Panc1 (cell line): Measurements from ENCODE around the gene MTCH1. TPM values are rescaled to one million over a fixed set of nuclear protein-coding genes. Genes with fewer than 3 reads are reported as not detected.
A peak's percentile ranks its signal among the peaks of the same experiment; 100 is the strongest.

Experiments
- ATAC-seq: fragments of 200-7000 bp; cut with Tn5 transposase; 2 replicates; pipeline ENCODE4 v1.9.1; 2020; ENCODE audit warnings: mild to moderate bottlenecking, moderate library complexity
- BruUV-seq: library from RNA; stranded (reverse); fragments of 400-500 nt; replicated peaks from 2 replicates; lab custom pipeline; 2021; lab: Mats Ljungman, UMichigan
- CTCF ChIA-PET: fragments of 300-600 bp; sonication (Branson Sonifier 250); formaldehyde crosslinking; loops from one replicate; lab custom pipeline; 2022; ENCODE audit warnings: antibody characterized with exemption; lab: Charles Lee
- POLR2A ChIA-PET: fragments of 300-600 bp; sonication (Branson Sonifier 250); formaldehyde crosslinking; loops from one replicate; lab custom pipeline; 2022; ENCODE audit warnings: antibody characterized with exemption; lab: Charles Lee
- DNase-seq: peaks from one replicate; pipeline ENCODE4 v3.0.0-alpha.2; 2010; ENCODE audit warnings: low read depth, low spot score
- H3K27ac ChIP-seq: 2 replicates; pipeline ENCODE4 v1.5.1; 2011; ENCODE audit warnings: mild to moderate bottlenecking, low read length, inconsistent platforms
- H3K27me3 ChIP-seq: fragments of 200-500 bp; sonication (Bioruptor generic); 2 replicates; pipeline ENCODE4 v1.6.0; 2014; ENCODE audit warnings: low read length, inconsistent platforms; ENCODE audit not compliant: control insufficient read depth, insufficient read depth
- H3K36me3 ChIP-seq: fragments of 200-500 bp; sonication (Bioruptor generic); 2 replicates; pipeline ENCODE4 v1.5.1; 2014; ENCODE audit warnings: inconsistent platforms, mild to moderate bottlenecking, low read length, moderate library complexity; ENCODE audit not compliant: control insufficient read depth, insufficient read depth
- H3K4me1 ChIP-seq: 2 replicates; pipeline ENCODE4 v1.5.1; 2011; ENCODE audit warnings: inconsistent platforms, mild to moderate bottlenecking, low read length, moderate library complexity; ENCODE audit not compliant: control insufficient read depth, insufficient read depth
- H3K4me3 ChIP-seq, 2 experiments: 2 replicates each; pipeline ENCODE4 v1.5.1; 2011 to 2012; ENCODE audit warnings: low read depth in 2 of 2, low read length in 2 of 2, mild to moderate bottlenecking in 2 of 2, inconsistent platforms in 1 of 2, moderate library complexity in 1 of 2
- H3K9me3 ChIP-seq: fragments of 200-500 bp; sonication (Bioruptor generic); 2 replicates; pipeline ENCODE4 v1.5.1; 2014; ENCODE audit warnings: low read depth, mild to moderate bottlenecking, inconsistent platforms, low read length, moderate library complexity; ENCODE audit not compliant: control insufficient read depth, insufficient read depth
- CTCF ChIP-seq: fragments of 450-650 bp; IDR thresholded peaks from 2 replicates; pipeline ENCODE4 v1.5.1; 2017; ENCODE audit warnings: mild to moderate bottlenecking
- POLR2AphosphoS5 ChIP-seq: IDR thresholded peaks from 2 replicates; pipeline ENCODE4 v1.6.1; 2012; ENCODE audit warnings: mild to moderate bottlenecking, low read depth, low read length, moderate library complexity
- REST ChIP-seq, 2 experiments: IDR thresholded peaks; 2 replicates each; pipeline ENCODE4 v1.6.1; 2011 to 2012; ENCODE audit warnings: low read depth in 2 of 2, control low read depth in 1 of 2, low read length in 1 of 2, mild to moderate bottlenecking in 1 of 2, moderate library complexity in 1 of 2; ENCODE audit not compliant: insufficient read depth in 1 of 2
- SIN3A ChIP-seq: IDR thresholded peaks from 2 replicates; pipeline ENCODE4 v1.6.1; 2012; ENCODE audit warnings: low read depth, mild to moderate bottlenecking, low read length, moderate library complexity, borderline replicate concordance; ENCODE audit not compliant: insufficient read depth
- TCF7L2 ChIP-seq: IDR thresholded peaks from 2 replicates; pipeline ENCODE4 v1.6.1; 2011; ENCODE audit warnings: mild to moderate bottlenecking, low read depth, low read length, inconsistent platforms
- in situ Hi-C: cut with HindIII; loops from 2 replicates; pipeline ENCODE4 v1.10.0; 2016; ENCODE audit warnings: low sequenced_read_pairs, low pct_unique_long_range_greater_than_20kb
- intact Hi-C: fragments of 100-400 bp; cut with micrococcal nuclease; formaldehyde crosslinking; loops from one replicate; pipeline ENCODE4 v1.10.0; 2022; ENCODE audit not compliant: unreplicated experiment
- total RNA-seq: library from RNA; stranded (reverse); gene quantifications from one replicate; pipeline ENCODE4 v1.2.1, GENCODE V29; 2021; ENCODE audit not compliant: unreplicated experiment

MTCH1 gene
- total RNA-seq, 1 experiment from 2014 or later = 223 TPM

- Histone ChIP-seq H3K36me3 (peaks cover 7% of the 10 kb centered on the region; the same call in 1 of the 2 replicates), H3K27me3 (no peaks in the 10 kb centered on the region), H3K4me3 (no peak overlapping the region), H3K27ac (no peak overlapping the region), H3K4me1 (peaks cover 27% of the 10 kb centered on the region), H3K9me3 (no peaks in the 10 kb centered on the region)
- in situ Hi-C loops (no loop called here), intact Hi-C loops (loop anchor here (10.0 kb wide), 1 partner anchor 99 kb away; the partner anchor contains the start of gene C6orf89)
- ATAC-seq = no peak
- CTCF ChIA-PET = no interaction called here
- no peak for DNase-seq
- TF ChIP-seq TCF7L2 = no peak
- no peak for TF ChIP-seq SIN3A
- POLR2A ChIA-PET = interaction anchor here (0.6 kb wide), 1 partner anchor 35 kb away, joined by 3 read pairs; no protein-coding TSS in a partner anchor
- no TSS peak for BruUV-seq
Observed at GRCh38 chr6:36983538-36983937, 2.5 kb downstream of the MTCH1 start.

- Histone ChIP-seq H3K27me3 (no peaks in the 10 kb centered on the region), H3K9me3 (no peaks in the 10 kb centered on the region), H3K36me3 (peaks cover 13% of the 10 kb centered on the region; the same call in 1 of the 2 replicates), H3K27ac (no peak overlapping the region), H3K4me3 (no peak overlapping the region), H3K4me1 (peaks cover 24% of the 10 kb centered on the region)
- in situ Hi-C loops (no loop called here), intact Hi-C loops (loop anchor here (10.0 kb wide), 1 partner anchor 96 kb away; the partner anchor contains the start of gene C6orf89)
- TF ChIP-seq CTCF (0 out of 2 replicates have a peak, but pooled peaks have one; percentile 27), TCF7L2 (no peak)
- ATAC-seq = no peak
- POLR2A ChIA-PET = no interaction called here
- CTCF ChIA-PET = interaction anchor here (1.1 kb wide), 1 partner anchor 67 kb away, joined by 7 read pairs; no protein-coding TSS in a partner anchor
- DNase-seq = no peak
- no TSS peak for BruUV-seq
Observed at GRCh38 chr6:36980876-36981619, 4.9 kb downstream of the MTCH1 start.

GRCh38 chr6:36980129-36980528 is 5.9 kb downstream of the MTCH1 start:
- DNase-seq (no peak), ATAC-seq (no peak)
- Histone ChIP-seq H3K4me1 (peaks cover 24% of the 10 kb centered on the region), H3K27me3 (no peaks in the 10 kb centered on the region), H3K9me3 (no peaks in the 10 kb centered on the region), H3K36me3 (peaks cover 10% of the 10 kb centered on the region; the same call in 1 of the 2 replicates), H3K4me3 (no peak overlapping the region), H3K27ac (no peak overlapping the region)
- intact Hi-C loops = loop anchor here (10.0 kb wide), 1 partner anchor 95 kb away; the partner anchor contains the start of gene C6orf89
- TF ChIP-seq CTCF = no peak
- TF ChIP-seq SIN3A = no peak
- no peak for TF ChIP-seq REST (IDR thresholded peaks at IDR 0.05; ENCODE audit: insufficient read depth in 1 of 2, low read depth in 2 of 2, low read length in 1 of 2)
- TF ChIP-seq POLR2AphosphoS5 = no peak
- no peak for TF ChIP-seq TCF7L2
- ChIA-PET POLR2A (no interaction called here), CTCF (no interaction called here)
- in situ Hi-C loops = no loop called here
- BruUV-seq = no TSS peak
